ENCODE results near the gene ALK.

ALK gene

GRCh38 chr2:29607038-29607420 is 314.4 kb downstream of the ALK start:
- no peaks in the 10 kb centered on the region for H3K9me3 ChIP-seq (ENCODE audit: low read length)
- no peaks in the 10 kb centered on the region for H3K36me3 ChIP-seq (ENCODE audit: insufficient read depth, low read length)
- H3K27ac ChIP-seq (ENCODE audit: low read depth, low read length, poor library complexity, severe bottlenecking): no peak overlapping the region
- no peak overlapping the region for H3K4me3 ChIP-seq (ENCODE audit: low read depth, low read length, poor library complexity, severe bottlenecking)
- H3K4me1 ChIP-seq (ENCODE audit: insufficient read depth, low read length, severe bottlenecking): no peaks in the 10 kb centered on the region
- TF ChIP-seq EZH2 (IDR thresholded peaks at IDR 0.05; ENCODE audit: borderline replicate concordance, low read length): no peak
- no peak for TF ChIP-seq CTCF (IDR thresholded peaks at IDR 0.05; ENCODE audit: low read length)
- H3K79me2 ChIP-seq (ENCODE audit: insufficient read depth, low read length): no peaks in the 10 kb centered on the region
- no peak overlapping the region for H3K4me2 ChIP-seq (ENCODE audit: low read length)
- H3K9ac ChIP-seq (ENCODE audit: low read length): no peak overlapping the region
- no peak overlapping the region for H2AFZ ChIP-seq (ENCODE audit: low read length)
- H4K20me1 ChIP-seq (ENCODE audit: insufficient read depth, low read length): no peaks in the 10 kb centered on the region
- H3F3A ChIP-seq (ENCODE audit: insufficient read depth, low read length): no peaks in the 10 kb centered on the region
- no peaks in the 10 kb centered on the region for H3K27me3 ChIP-seq (ENCODE audit: insufficient read depth, low read length)
- H3K9me2 ChIP-seq (ENCODE audit: low read depth, low read length): no peaks in the 10 kb centered on the region

GRCh38 chr2:29606104-29607037 is 315.0 kb downstream of the ALK start:
- Histone ChIP-seq H3K79me2 (ENCODE audit: insufficient read depth, low read length) (no peaks in the 10 kb centered on the region), H3K4me2 (ENCODE audit: low read length) (no peak overlapping the region), H3K27me3 (ENCODE audit: insufficient read depth, low read length) (no peaks in the 10 kb centered on the region), H4K20me1 (ENCODE audit: insufficient read depth, low read length) (no peaks in the 10 kb centered on the region), H2AFZ (ENCODE audit: low read length) (no peak overlapping the region), H3K9me2 (ENCODE audit: low read depth, low read length) (no peaks in the 10 kb centered on the region), H3F3A (ENCODE audit: insufficient read depth, low read length) (no peaks in the 10 kb centered on the region), H3K9ac (ENCODE audit: low read length) (no peak overlapping the region), H3K4me3 (ENCODE audit: low read depth, low read length, poor library complexity, severe bottlenecking) (no peak overlapping the region), H3K27ac (ENCODE audit: low read depth, low read length, poor library complexity, severe bottlenecking) (no peak overlapping the region), H3K9me3 (ENCODE audit: low read length) (no peaks in the 10 kb centered on the region), H3K36me3 (ENCODE audit: insufficient read depth, low read length) (no peaks in the 10 kb centered on the region), H3K4me1 (ENCODE audit: insufficient read depth, low read length, severe bottlenecking) (no peaks in the 10 kb centered on the region)
- TF ChIP-seq EZH2 (IDR thresholded peaks at IDR 0.05; ENCODE audit: borderline replicate concordance, low read length) (no peak), CTCF (IDR thresholded peaks at IDR 0.05; ENCODE audit: low read length) (no peak)

DNA sequence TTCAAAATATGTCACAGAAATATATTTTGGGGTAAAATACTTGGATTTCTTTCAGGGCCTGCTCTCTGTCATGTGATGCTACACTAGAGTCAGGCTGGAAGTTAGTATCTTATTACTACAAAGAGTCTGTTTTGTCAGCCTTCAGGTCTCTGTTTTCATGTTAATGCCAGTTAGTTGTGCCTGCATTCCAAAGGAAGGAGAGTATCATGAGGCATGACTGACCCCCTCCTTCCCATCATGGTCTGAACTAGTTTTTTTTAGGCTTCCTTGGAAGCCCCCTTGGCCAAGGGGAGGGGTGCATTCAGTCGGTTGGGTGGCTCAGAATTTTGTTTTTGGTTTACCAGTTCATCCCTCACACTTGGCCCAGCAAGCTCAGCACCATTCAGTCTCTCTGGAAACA is 318.0 kb downstream of the ALK start:
- no peaks in the 10 kb centered on the region for H3K79me2 ChIP-seq (ENCODE audit: insufficient read depth, low read length)
- no peaks in the 10 kb centered on the region for H3K27me3 ChIP-seq (ENCODE audit: insufficient read depth, low read length)
- no peaks in the 10 kb centered on the region for H3K9me2 ChIP-seq (ENCODE audit: low read depth, low read length)
- no peaks in the 10 kb centered on the region for H3K4me1 ChIP-seq (ENCODE audit: insufficient read depth, low read length, severe bottlenecking)
- no peaks in the 10 kb centered on the region for H3F3A ChIP-seq (ENCODE audit: insufficient read depth, low read length)
- H2AFZ ChIP-seq (ENCODE audit: low read length): no peak overlapping the region
- no peaks in the 10 kb centered on the region for H3K36me3 ChIP-seq (ENCODE audit: insufficient read depth, low read length)
- H3K9ac ChIP-seq (ENCODE audit: low read length): no peak overlapping the region
- no peaks in the 10 kb centered on the region for H4K20me1 ChIP-seq (ENCODE audit: insufficient read depth, low read length)
- H3K4me2 ChIP-seq (ENCODE audit: low read length): no peak overlapping the region
- TF ChIP-seq EZH2 (IDR thresholded peaks at IDR 0.05; ENCODE audit: borderline replicate concordance, low read length) (no peak), CTCF (IDR thresholded peaks at IDR 0.05; ENCODE audit: low read length) (no peak)
- no peak overlapping the region for H3K4me3 ChIP-seq (ENCODE audit: low read depth, low read length, poor library complexity, severe bottlenecking)
- no peaks in the 10 kb centered on the region for H3K9me3 ChIP-seq (ENCODE audit: low read length)
- H3K27ac ChIP-seq (ENCODE audit: low read depth, low read length, poor library complexity, severe bottlenecking): no peak overlapping the region
